Glutamatergic neuron (in vitro differentiated cells): Measurements from ENCODE around the gene SIK3. TPM values are rescaled to one million over a fixed set of nuclear protein-coding genes. Genes with fewer than 3 reads are reported as not detected.

Source experiments
- DNase-seq: peaks from one replicate; pipeline ENCODE4 v3.0.0; 2022
- H3K27ac Mint-ChIP-seq: one replicate; pipeline ENCODE4 v1.8.0; 2020; ENCODE audit warnings: mild to moderate bottlenecking, mixed read lengths, inconsistent platforms; ENCODE audit not compliant: unreplicated experiment
- H3K27me3 Mint-ChIP-seq: one replicate; pipeline ENCODE4 v1.8.0; 2020; ENCODE audit warnings: mild to moderate bottlenecking, moderate library complexity, mixed read lengths, inconsistent platforms; ENCODE audit not compliant: unreplicated experiment
- H3K36me3 Mint-ChIP-seq: one replicate; pipeline ENCODE4 v1.8.0; 2020; ENCODE audit warnings: mild to moderate bottlenecking, mixed read lengths, inconsistent platforms; ENCODE audit not compliant: unreplicated experiment
- H3K4me1 Mint-ChIP-seq: one replicate; pipeline ENCODE4 v1.8.0; 2020; ENCODE audit warnings: mild to moderate bottlenecking, low read depth, mixed read lengths, inconsistent platforms; ENCODE audit not compliant: unreplicated experiment
- H3K4me3 Mint-ChIP-seq: one replicate; pipeline ENCODE4 v1.8.0; 2020; ENCODE audit warnings: mild to moderate bottlenecking, mixed read lengths, inconsistent platforms; ENCODE audit not compliant: unreplicated experiment
- H3K9me3 Mint-ChIP-seq: one replicate; pipeline ENCODE4 v1.8.0; 2020; ENCODE audit warnings: mild to moderate bottlenecking, moderate library complexity, mixed read lengths, inconsistent platforms; ENCODE audit not compliant: unreplicated experiment
- CTCF ChIP-seq: fragments of 200-600 bp; sonication (generic); IDR thresholded peaks from one replicate; pipeline ENCODE4 v1.5.0; 2021; ENCODE audit not compliant: partially characterized antibody, unreplicated experiment
- total RNA-seq: library from RNA; stranded (reverse); fragmentation: NEBNext Ultra II Directional; extraction: Animal tissue kit (Norgen Biotek cat#: 25700); gene quantifications from one replicate; pipeline ENCODE4 v1.2.1, GENCODE V29; 2021; ENCODE audit not compliant: unreplicated experiment

SIK3 gene
- total RNA-seq, 1 donor from 2014 or later, result 22.2 TPM

GRCh38 chr11:116903090-116903489 is 195.1 kb downstream of the SIK3 start:
- no peak for TF ChIP-seq CTCF
- Mint-ChIP-seq H3K9me3 (peaks cover 3% of the 10 kb centered on the region), H3K4me3 (no peak overlapping the region), H3K27ac (no peak overlapping the region), H3K27me3 (peaks cover 1% of the 10 kb centered on the region), H3K4me1 (no peaks in the 10 kb centered on the region), H3K36me3 (peaks cover 8% of the 10 kb centered on the region)
- no peak for DNase-seq

- no peak for DNase-seq
- TF ChIP-seq CTCF, result no peak
- Mint-ChIP-seq H3K9me3 (peaks cover 3% of the 10 kb centered on the region), H3K36me3 (peaks cover 8% of the 10 kb centered on the region), H3K27me3 (peaks cover 1% of the 10 kb centered on the region), H3K27ac (no peak overlapping the region), H3K4me1 (no peaks in the 10 kb centered on the region), H3K4me3 (no peak overlapping the region)
Observed at GRCh38 chr11:116901964-116902688, 196.1 kb downstream of the SIK3 start.

GRCh38 chr11:116901211-116901610 is 197.0 kb downstream of the SIK3 start:
- H3K4me3 Mint-ChIP-seq, result no peak overlapping the region
- DNase-seq, result no peak
- H3K36me3 Mint-ChIP-seq, result peaks cover 8% of the 10 kb centered on the region
- H3K4me1 Mint-ChIP-seq, result no peaks in the 10 kb centered on the region
- H3K9me3 Mint-ChIP-seq, result peaks cover 3% of the 10 kb centered on the region
- H3K27ac Mint-ChIP-seq, result no peak overlapping the region
- no peaks in the 10 kb centered on the region for H3K27me3 Mint-ChIP-seq
- TF ChIP-seq CTCF, result no peak

GRCh38 chr11:116896211-116896610 is 202.0 kb downstream of the SIK3 start:
- no peak overlapping the region for H3K27ac Mint-ChIP-seq
- DNase-seq, result no peak
- H3K4me1 Mint-ChIP-seq, result no peaks in the 10 kb centered on the region
- H3K27me3 Mint-ChIP-seq, result no peaks in the 10 kb centered on the region
- H3K36me3 Mint-ChIP-seq, result peaks cover 8% of the 10 kb centered on the region
- H3K4me3 Mint-ChIP-seq, result no peak overlapping the region
- TF ChIP-seq CTCF, result no peak
- H3K9me3 Mint-ChIP-seq, result peaks cover 3% of the 10 kb centered on the region

- H3K27me3 Mint-ChIP-seq, result no peaks in the 10 kb centered on the region
- H3K27ac Mint-ChIP-seq, result no peak overlapping the region
- H3K36me3 Mint-ChIP-seq, result peaks cover 6% of the 10 kb centered on the region
- no peak overlapping the region for H3K4me3 Mint-ChIP-seq
- H3K4me1 Mint-ChIP-seq, result no peaks in the 10 kb centered on the region
- TF ChIP-seq CTCF, result no peak
- H3K9me3 Mint-ChIP-seq, result peaks cover 3% of the 10 kb centered on the region
- DNase-seq, result peak; percentile 63
Observed at GRCh38 chr11:116895048-116895757, 203.0 kb downstream of the SIK3 start.
